ENCODE measurements around the gene PREP.

PREP gene

GRCh38 chr6:105301072-105301503 lies 101.8 kb downstream of the PREP start:
- no peak for TF ChIP-seq CTCF (IDR thresholded peaks at IDR 0.05; ENCODE audit: insufficient read depth, low read length, poor library complexity, severe bottlenecking)
- no peak for DNase-seq (ENCODE audit: extremely low read depth, insufficient read length)
- H3K36me3 ChIP-seq (ENCODE audit: control insufficient read depth, insufficient read depth, low read length) = peaks cover 3% of the 10 kb centered on the region

DNA sequence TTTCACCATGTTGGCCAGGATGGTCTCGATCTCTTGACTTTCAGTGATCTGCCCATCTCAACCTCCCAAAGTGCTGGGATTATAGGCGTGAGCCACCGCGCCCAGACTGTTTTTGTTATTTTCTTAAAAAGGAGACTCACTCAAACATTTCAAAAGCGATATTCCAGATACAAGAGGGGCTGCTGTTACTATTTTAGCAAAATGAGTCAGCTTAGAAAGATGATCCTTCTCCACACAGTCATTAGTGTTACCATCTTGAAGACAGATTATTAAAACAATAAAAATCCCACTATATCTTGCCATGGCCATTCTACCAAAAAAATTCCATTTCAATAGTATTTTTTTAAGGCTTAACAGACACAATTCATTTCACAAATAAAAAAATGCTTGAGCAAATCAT lies 102.8 kb downstream of the PREP start:
- peaks cover 3% of the 10 kb centered on the region for H3K36me3 ChIP-seq (ENCODE audit: control insufficient read depth, insufficient read depth, low read length)
- DNase-seq (ENCODE audit: extremely low read depth, insufficient read length) = no peak

More at GRCh38 chr6:105301072-105301503, 101.8 kb downstream of the PREP start:
- H3K27me3 ChIP-seq (replicated peaks; ENCODE audit: control insufficient read depth, insufficient read depth, low read length) = no peaks in the 10 kb centered on the region
- no peak overlapping the region for H3K4me3 ChIP-seq (replicated peaks; ENCODE audit: low read depth, low read length)

DNA sequence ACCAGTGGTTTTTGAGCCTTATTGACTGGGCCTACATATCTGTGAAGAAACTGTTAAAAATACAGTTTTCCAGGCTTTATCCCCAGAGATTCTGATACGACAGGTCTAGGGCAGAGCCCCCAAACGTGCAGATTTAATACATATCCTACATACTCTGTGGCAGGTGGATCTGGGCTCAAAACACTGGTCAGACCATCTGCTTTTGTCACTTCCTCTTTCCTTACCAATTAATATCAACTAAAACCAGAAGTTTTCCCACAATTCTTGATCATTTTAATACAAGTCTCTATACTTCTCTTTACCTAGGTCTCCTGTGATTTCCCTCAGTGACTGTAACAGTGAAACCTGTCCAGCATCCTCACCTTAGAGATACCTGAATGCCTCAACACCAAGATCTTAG lies 108.8 kb downstream of the PREP start:
- H3K4me3 ChIP-seq (replicated peaks; ENCODE audit: low read depth, low read length) = no peak overlapping the region
- no peak for TF ChIP-seq CTCF (IDR thresholded peaks at IDR 0.05; ENCODE audit: insufficient read depth, low read length, poor library complexity, severe bottlenecking)
- no peaks in the 10 kb centered on the region for H3K27me3 ChIP-seq (replicated peaks; ENCODE audit: control insufficient read depth, insufficient read depth, low read length)
- no peaks in the 10 kb centered on the region; the same call in 1 of the 2 replicates for H3K36me3 ChIP-seq (ENCODE audit: control insufficient read depth, insufficient read depth, low read length)
- DNase-seq (ENCODE audit: extremely low read depth, insufficient read length) = no peak

More for the DNA sequence above, 102.8 kb downstream of the PREP start:
- Histone ChIP-seq H3K27me3 (replicated peaks; ENCODE audit: control insufficient read depth, insufficient read depth, low read length) (no peaks in the 10 kb centered on the region), H3K4me3 (replicated peaks; ENCODE audit: low read depth, low read length) (no peak overlapping the region)
- TF ChIP-seq CTCF (IDR thresholded peaks at IDR 0.05; ENCODE audit: insufficient read depth, low read length, poor library complexity, severe bottlenecking) = no peak

DNA sequence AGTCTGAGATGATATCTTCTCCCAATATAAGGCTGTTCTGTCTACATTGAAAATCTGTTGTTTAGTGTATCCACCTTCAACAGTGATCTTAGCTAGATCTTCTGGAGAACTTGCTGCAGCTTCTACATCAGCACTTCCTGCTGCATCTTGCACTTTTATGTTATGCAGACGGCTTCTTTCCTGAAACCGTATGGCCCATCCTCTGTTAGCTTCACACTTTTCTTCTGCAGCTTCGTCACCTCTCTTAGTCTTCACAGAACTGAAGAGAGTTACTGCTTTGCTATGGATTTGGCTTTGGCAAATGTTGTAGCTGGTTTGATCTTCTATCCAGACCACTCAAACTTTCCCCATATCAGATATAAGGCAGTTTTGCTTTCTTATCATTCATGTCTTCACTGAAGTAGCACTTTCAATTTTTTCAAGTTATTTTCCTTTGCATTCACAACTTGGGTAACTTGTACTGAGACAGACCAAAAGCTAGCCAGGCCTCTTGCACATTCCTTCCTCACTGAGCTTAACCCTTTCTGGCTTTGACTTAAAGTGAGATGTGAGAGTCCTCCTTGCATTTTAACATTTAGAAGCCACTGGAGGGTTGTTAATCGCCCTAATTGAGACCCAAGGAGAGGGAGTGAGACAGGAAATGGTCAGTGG lies 110.1 kb downstream of the PREP start:
- Histone ChIP-seq H3K36me3 (ENCODE audit: control insufficient read depth, insufficient read depth, low read length) (no peaks in the 10 kb centered on the region), H3K4me3 (replicated peaks; ENCODE audit: low read depth, low read length) (no peak overlapping the region), H3K27me3 (replicated peaks; ENCODE audit: control insufficient read depth, insufficient read depth, low read length) (no peaks in the 10 kb centered on the region)
- TF ChIP-seq CTCF (IDR thresholded peaks at IDR 0.05; ENCODE audit: insufficient read depth, low read length, poor library complexity, severe bottlenecking) = no peak
- DNase-seq (ENCODE audit: extremely low read depth, insufficient read length) = no peak

GRCh38 chr6:105291525-105291924 lies 111.4 kb downstream of the PREP start:
- Histone ChIP-seq H3K27me3 (replicated peaks; ENCODE audit: control insufficient read depth, insufficient read depth, low read length) (no peaks in the 10 kb centered on the region), H3K4me3 (replicated peaks; ENCODE audit: low read depth, low read length) (no peak overlapping the region), H3K36me3 (ENCODE audit: control insufficient read depth, insufficient read depth, low read length) (no peaks in the 10 kb centered on the region)
- DNase-seq (ENCODE audit: extremely low read depth, insufficient read length) = no peak
- no peak for TF ChIP-seq CTCF (IDR thresholded peaks at IDR 0.05; ENCODE audit: insufficient read depth, low read length, poor library complexity, severe bottlenecking)
